ENCODE results near the gene TPX2. TPM values are rescaled to one million over a fixed set of nuclear protein-coding genes. Genes with fewer than 3 reads are reported as not detected.

TPX2 gene
- total and polyA plus RNA-seq, 2 donors (not counting 1 experiment from before 2014, with no cell fraction given), result 0.30 to 0.31 TPM

- POLR2A ChIA-PET, result interaction anchor here (1.4 kb wide), 1 partner anchor 34 kb away, joined by 3 read pairs; no protein-coding TSS in a partner anchor
- no peaks in the 10 kb centered on the region for H3K27me3 ChIP-seq (replicated peaks in 1 of 4; ENCODE audit: control extremely low read depth in 1 of 4, control insufficient read depth in 3 of 4, insufficient read depth in 4 of 4, low read length in 3 of 4)
Measured at GRCh38 chr20:31717478-31718201, 21.4 kb upstream of the TPX2 start.

More at GRCh38 chr20:31717478-31718201, 21.4 kb upstream of the TPX2 start:
- H3K4me3 Mint-ChIP-seq, result peak overlapping the region; percentile 66
- peak; percentile 54 for ATAC-seq (ENCODE audit: low read depth)
- Histone ChIP-seq H3K9me3 (ENCODE audit: control extremely low read depth in 1 of 3, control insufficient read depth in 2 of 3, insufficient read depth in 1 of 3, low read length in 2 of 3) (no peaks in the 10 kb centered on the region), H3K4me3 (ENCODE audit: control extremely low read depth in 1 of 5, extremely low read depth in 1 of 5, insufficient read depth in 1 of 5, low read depth in 2 of 5, low read length in 4 of 5) (no peak overlapping the region), H4K20me1 (ENCODE audit: control insufficient read depth, insufficient read depth, low read length, poor library complexity, severe bottlenecking) (peaks cover 6% of the 10 kb centered on the region), H3K4me2 (replicated peaks; ENCODE audit: low read depth, low read length, poor library complexity, severe bottlenecking) (peak overlapping the region; percentile 31), H3K9ac (ENCODE audit: low read length) (no peak overlapping the region), H3K4me1 (ENCODE audit: control insufficient read depth in 2 of 2, insufficient read depth in 2 of 2, low read length in 2 of 2) (peaks cover 53 to 55% of the 10 kb centered on the region in 2 donors), H3K79me2 (ENCODE audit: control insufficient read depth, insufficient read depth, low read length) (peaks cover 93% of the 10 kb centered on the region), H3K27ac (ENCODE audit: low read length in 2 of 2) (no peak overlapping the region), H2AFZ (ENCODE audit: insufficient read depth, low read depth, low read length, poor library complexity, severe bottlenecking) (no peak overlapping the region), H3K36me3 (replicated peaks in 1 of 2; ENCODE audit: control extremely low read depth in 1 of 2, control insufficient read depth in 1 of 2, extremely low read depth in 1 of 2, insufficient read depth in 2 of 2, low read length in 1 of 2) (peaks cover 0 to 18% of the 10 kb centered on the region in 2 experiments)
- no peaks in the 10 kb centered on the region for H3K9me3 Mint-ChIP-seq (ENCODE audit: insufficient read depth)
- intact Hi-C loops (cut with micrococcal nuclease), result no loop called here
- peaks cover 67% of the 10 kb centered on the region for H3K4me1 Mint-ChIP-seq
- no peaks in the 10 kb centered on the region for H3K27me3 Mint-ChIP-seq
- WGBS (ENCODE audit: insufficient coverage), result 54% methylated on average over 3 of the region's 6 CpGs
- TF ChIP-seq EZH2 (IDR thresholded peaks at IDR 0.05; ENCODE audit: borderline replicate concordance, insufficient read depth, low read depth, low read length, poor library complexity, severe bottlenecking) (no peak), CTCF (IDR thresholded peaks at IDR 0.05) (no peak)
- peak; percentile 57 for DNase-seq
- CTCF ChIA-PET, result interaction anchor here (0.6 to 10.5 kb wide), 4 partner anchors 12 to 84 kb away, joined by 3 to 455 read pairs (median 4); no protein-coding TSS in a partner anchor
- peak overlapping the region; percentile 75 for H3K27ac Mint-ChIP-seq

All from B cell (primary cell).